Nephron (organoid): ENCODE results near the gene GALNT13.

Experiments
- H3K27ac Mint-ChIP-seq, 3 experiments: 2 replicates each; pipeline ENCODE4 v1.8.0; 2020; ENCODE audit warnings: mixed read lengths in 3 of 3, mild to moderate bottlenecking in 2 of 3, moderate library complexity in 1 of 3
- H3K27me3 Mint-ChIP-seq: 2 replicates; pipeline ENCODE4 v1.8.0; 2021; ENCODE audit warnings: low read depth, mild to moderate bottlenecking, moderate library complexity, mixed read lengths
- H3K36me3 Mint-ChIP-seq: 2 replicates; pipeline ENCODE4 v1.8.0; 2020; ENCODE audit warnings: low read depth, mixed read lengths
- H3K4me1 Mint-ChIP-seq: 2 replicates; pipeline ENCODE4 v1.8.0; 2020; ENCODE audit warnings: mixed read lengths
- H3K4me3 Mint-ChIP-seq, 3 experiments: 2 replicates each; pipeline ENCODE4 v1.8.0; 2020; ENCODE audit warnings: mild to moderate bottlenecking in 3 of 3, mixed read lengths in 3 of 3, moderate library complexity in 2 of 3
- H3K9me3 Mint-ChIP-seq: 2 replicates; pipeline ENCODE4 v1.8.0; 2020; ENCODE audit warnings: mixed read lengths
- TF ChIP-seq, protein P1 (sequence below), 3 experiments: fragments of 200-600 bp; sonication (generic); IDR thresholded peaks; one replicate each; pipeline ENCODE4 v1.5.0; 2021; ENCODE audit warnings: antibody characterized with exemption in 3 of 3; ENCODE audit not compliant: unreplicated experiment in 3 of 3

GALNT13 gene

GRCh38 chr2:153986488-153987229 lies 114.9 kb downstream of the GALNT13 start:
- Mint-ChIP-seq H3K27ac (no peak overlapping the region), H3K36me3 (no peaks in the 10 kb centered on the region), H3K4me1 (no peaks in the 10 kb centered on the region), H3K4me3 (no peak overlapping the region), H3K9me3 (no peaks in the 10 kb centered on the region), H3K27me3 (no peaks in the 10 kb centered on the region)
- TF ChIP-seq, protein P1, sequence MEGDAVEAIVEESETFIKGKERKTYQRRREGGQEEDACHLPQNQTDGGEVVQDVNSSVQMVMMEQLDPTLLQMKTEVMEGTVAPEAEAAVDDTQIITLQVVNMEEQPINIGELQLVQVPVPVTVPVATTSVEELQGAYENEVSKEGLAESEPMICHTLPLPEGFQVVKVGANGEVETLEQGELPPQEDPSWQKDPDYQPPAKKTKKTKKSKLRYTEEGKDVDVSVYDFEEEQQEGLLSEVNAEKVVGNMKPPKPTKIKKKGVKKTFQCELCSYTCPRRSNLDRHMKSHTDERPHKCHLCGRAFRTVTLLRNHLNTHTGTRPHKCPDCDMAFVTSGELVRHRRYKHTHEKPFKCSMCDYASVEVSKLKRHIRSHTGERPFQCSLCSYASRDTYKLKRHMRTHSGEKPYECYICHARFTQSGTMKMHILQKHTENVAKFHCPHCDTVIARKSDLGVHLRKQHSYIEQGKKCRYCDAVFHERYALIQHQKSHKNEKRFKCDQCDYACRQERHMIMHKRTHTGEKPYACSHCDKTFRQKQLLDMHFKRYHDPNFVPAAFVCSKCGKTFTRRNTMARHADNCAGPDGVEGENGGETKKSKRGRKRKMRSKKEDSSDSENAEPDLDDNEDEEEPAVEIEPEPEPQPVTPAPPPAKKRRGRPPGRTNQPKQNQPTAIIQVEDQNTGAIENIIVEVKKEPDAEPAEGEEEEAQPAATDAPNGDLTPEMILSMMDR (IDR thresholded peaks at IDR 0.05; ENCODE audit: unreplicated experiment in 3 of 3), result no peak

- Mint-ChIP-seq H3K27me3 (no peaks in the 10 kb centered on the region), H3K9me3 (no peaks in the 10 kb centered on the region)
- TF ChIP-seq, protein P1 (IDR thresholded peaks at IDR 0.05; ENCODE audit: unreplicated experiment in 3 of 3), result no peak
Measured at GRCh38 chr2:153990771-153991170, 119.0 kb downstream of the GALNT13 start.

DNA sequence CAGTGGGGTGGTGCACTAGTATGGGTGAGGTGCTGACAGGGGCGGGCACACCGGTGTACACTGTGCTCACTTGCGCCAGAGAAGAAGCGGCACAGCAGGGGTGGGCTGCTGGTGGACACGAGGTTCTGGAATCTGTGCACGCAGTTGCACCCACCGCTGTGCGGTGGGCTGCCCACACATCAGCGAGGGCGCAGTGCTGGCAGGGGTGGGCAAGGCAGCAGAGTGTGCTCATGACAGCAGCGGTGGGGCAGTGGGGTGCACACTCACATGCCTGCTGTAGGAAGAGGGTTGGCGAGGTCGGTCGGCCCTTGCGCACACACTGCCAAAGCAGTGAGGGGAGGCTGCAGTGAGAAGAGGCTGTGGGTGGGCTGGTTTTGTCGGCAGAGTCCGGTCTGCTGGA lies 141.8 kb downstream of the GALNT13 start:
- Mint-ChIP-seq H3K27ac (no peak overlapping the region), H3K4me3 (no peak overlapping the region), H3K9me3 (peaks cover 23% of the 10 kb centered on the region), H3K27me3 (no peaks in the 10 kb centered on the region), H3K4me1 (no peaks in the 10 kb centered on the region), H3K36me3 (no peaks in the 10 kb centered on the region)
- TF ChIP-seq, protein P1 (IDR thresholded peaks at IDR 0.05; ENCODE audit: unreplicated experiment in 3 of 3), result no peak

More at GRCh38 chr2:153990771-153991170, 119.0 kb downstream of the GALNT13 start:
- no peak overlapping the region for H3K27ac Mint-ChIP-seq
- no peaks in the 10 kb centered on the region for H3K36me3 Mint-ChIP-seq
- no peak overlapping the region for H3K4me3 Mint-ChIP-seq
- H3K4me1 Mint-ChIP-seq, result no peaks in the 10 kb centered on the region

GRCh38 chr2:154015233-154015632 lies 143.5 kb downstream of the GALNT13 start:
- Mint-ChIP-seq H3K9me3 (peaks cover 17% of the 10 kb centered on the region), H3K27me3 (no peaks in the 10 kb centered on the region), H3K36me3 (no peaks in the 10 kb centered on the region), H3K4me3 (no peak overlapping the region), H3K4me1 (no peaks in the 10 kb centered on the region), H3K27ac (no peak overlapping the region)
- TF ChIP-seq, protein P1 (IDR thresholded peaks at IDR 0.05; ENCODE audit: unreplicated experiment in 3 of 3), result no peak

DNA sequence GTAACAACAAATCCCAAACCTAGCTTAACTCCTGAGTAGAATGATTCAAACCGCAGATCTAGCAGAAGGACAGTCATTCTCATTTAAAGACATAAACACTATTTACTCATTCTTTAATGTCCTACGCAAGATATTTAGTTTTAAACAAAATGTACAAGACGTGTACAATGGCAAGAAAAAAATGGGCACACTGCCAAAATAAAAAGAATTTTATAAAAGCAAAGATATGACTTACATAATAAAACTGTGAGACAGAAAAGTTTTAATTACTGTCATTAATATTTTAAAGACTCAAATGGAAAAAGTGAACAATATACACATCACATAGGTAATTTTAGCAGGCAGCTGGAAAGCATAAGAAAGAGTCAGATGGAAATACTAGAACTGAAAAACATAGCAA lies 157.8 kb downstream of the GALNT13 start:
- Mint-ChIP-seq H3K4me3 (no peak overlapping the region), H3K27me3 (no peaks in the 10 kb centered on the region), H3K36me3 (no peaks in the 10 kb centered on the region), H3K9me3 (peaks cover 2% of the 10 kb centered on the region), H3K27ac (no peak overlapping the region), H3K4me1 (no peaks in the 10 kb centered on the region)
- TF ChIP-seq, protein P1 (IDR thresholded peaks at IDR 0.05; ENCODE audit: unreplicated experiment in 3 of 3), result no peak

- TF ChIP-seq, protein P1 (IDR thresholded peaks at IDR 0.05; ENCODE audit: unreplicated experiment in 3 of 3), result no peak
- Mint-ChIP-seq H3K4me3 (no peak overlapping the region), H3K27me3 (no peaks in the 10 kb centered on the region), H3K27ac (no peak overlapping the region), H3K4me1 (no peaks in the 10 kb centered on the region), H3K36me3 (no peaks in the 10 kb centered on the region), H3K9me3 (no peaks in the 10 kb centered on the region)
Measured at GRCh38 chr2:154032220-154032619, 160.5 kb downstream of the GALNT13 start.
